H9 (cell line): ENCODE results near the gene GALNT7. TPM values are rescaled to one million over a fixed set of nuclear protein-coding genes. Genes with fewer than 3 reads are reported as not detected.
"Not testable (repeated sequence)": the region's sequence is repeated elsewhere in the genome, so short reads cannot be mapped to it uniquely, and the experiment has no call there.

ENCODE experiments used
- DNase-seq: peaks from one replicate; pipeline ENCODE4 v3.0.0-alpha.2; 2017
- H2AFZ ChIP-seq: one replicate; pipeline ENCODE4 v1.6.1; 2013; ENCODE audit warnings: mild to moderate bottlenecking, low read length, control low read depth, moderate library complexity
- H2AK5ac ChIP-seq: 2 replicates; pipeline ENCODE4 v1.6.1; 2013; ENCODE audit warnings: low read length, control low read depth, mixed read lengths; ENCODE audit not compliant: insufficient read length
- H2BK120ac ChIP-seq: one replicate; pipeline ENCODE4 v1.6.1; 2013; ENCODE audit warnings: low read depth, mild to moderate bottlenecking, low read length, control low read depth, inconsistent platforms; ENCODE audit not compliant: poor library complexity, severe bottlenecking
- H2BK12ac ChIP-seq: 2 replicates; pipeline ENCODE4 v1.6.1; 2013; ENCODE audit warnings: low read length, control low read depth, mixed read lengths, low read depth; ENCODE audit not compliant: insufficient read length
- H2BK15ac ChIP-seq: 2 replicates; pipeline ENCODE4 v1.6.1; 2013; ENCODE audit warnings: low read depth, low read length, control low read depth
- H2BK20ac ChIP-seq: one replicate; pipeline ENCODE4 v1.6.1; 2013; ENCODE audit warnings: low read depth, mild to moderate bottlenecking, low read length, control low read depth, inconsistent platforms; ENCODE audit not compliant: poor library complexity, severe bottlenecking
- H2BK5ac ChIP-seq: 2 replicates; pipeline ENCODE4 v1.6.1; 2013; ENCODE audit warnings: low read length, control low read depth, mixed read lengths; ENCODE audit not compliant: insufficient read length
- H3K14ac ChIP-seq: 2 replicates; pipeline ENCODE4 v1.6.1; 2013; ENCODE audit warnings: low read length, control low read depth; ENCODE audit not compliant: insufficient read depth
- H3K18ac ChIP-seq: 2 replicates; pipeline ENCODE4 v1.6.1; 2013; ENCODE audit warnings: low read depth, mild to moderate bottlenecking, mixed read lengths, low read length, control low read depth; ENCODE audit not compliant: insufficient read length
- H3K23ac ChIP-seq: 2 replicates; pipeline ENCODE4 v1.6.1; 2013; ENCODE audit warnings: low read length, control low read depth, mixed read lengths, low read depth; ENCODE audit not compliant: insufficient read length
- H3K23me2 ChIP-seq: 2 replicates; pipeline ENCODE4 v1.6.1; 2013; ENCODE audit warnings: low read depth, mild to moderate bottlenecking, mixed read lengths, low read length, control low read depth; ENCODE audit not compliant: insufficient read length, poor library complexity, severe bottlenecking
- H3K27ac ChIP-seq: 2 replicates; pipeline ENCODE4 v1.5.1; 2013; ENCODE audit warnings: low read length, control low read depth, mixed read lengths, low read depth; ENCODE audit not compliant: insufficient read length
- H3K27me3 ChIP-seq: 2 replicates; pipeline ENCODE4 v1.6.1; 2013; ENCODE audit warnings: low read length, control low read depth, inconsistent platforms; ENCODE audit not compliant: insufficient read depth
- H3K4ac ChIP-seq: 2 replicates; pipeline ENCODE4 v1.6.1; 2013; ENCODE audit warnings: low read depth, mild to moderate bottlenecking, control low read depth, inconsistent platforms, low read length, moderate library complexity
- H3K4me1 ChIP-seq: 2 replicates; pipeline ENCODE4 v1.6.1; 2013; ENCODE audit warnings: low read length, control low read depth, inconsistent platforms; ENCODE audit not compliant: insufficient read depth
- H3K4me2 ChIP-seq: 2 replicates; pipeline ENCODE4 v1.6.1; 2013; ENCODE audit warnings: low read length, control low read depth, mixed read lengths; ENCODE audit not compliant: insufficient read length, insufficient read depth
- H3K56ac ChIP-seq: 2 replicates; pipeline ENCODE4 v1.6.1; 2013; ENCODE audit warnings: low read depth, mild to moderate bottlenecking, mixed read lengths, low read length, control low read depth; ENCODE audit not compliant: insufficient read length
- H3K79me1 ChIP-seq: 2 replicates; pipeline ENCODE4 v1.6.1; 2013; ENCODE audit warnings: low read depth, mild to moderate bottlenecking, moderate library complexity, low read length, control low read depth, inconsistent platforms; ENCODE audit not compliant: insufficient read depth, poor library complexity, severe bottlenecking
- H3K79me2 ChIP-seq: 2 replicates; pipeline ENCODE4 v1.6.1; 2013; ENCODE audit warnings: low read length, control low read depth, inconsistent platforms; ENCODE audit not compliant: insufficient read depth
- H3K9ac ChIP-seq: 2 replicates; pipeline ENCODE4 v1.6.1; 2013; ENCODE audit warnings: low read length, control low read depth, mixed read lengths; ENCODE audit not compliant: insufficient read length; ENCODE audit errors: extremely low read depth
- H3K9me3 ChIP-seq: one replicate; pipeline ENCODE4 v1.6.1; 2013; ENCODE audit warnings: low read depth, low read length, inconsistent platforms; ENCODE audit not compliant: control insufficient read depth
- H3T11ph ChIP-seq: one replicate; pipeline ENCODE4 v1.6.1; 2013; ENCODE audit warnings: mild to moderate bottlenecking, low read length, control low read depth, inconsistent platforms
- H4K20me1 ChIP-seq: one replicate; pipeline ENCODE4 v1.6.1; 2013; ENCODE audit not compliant: control insufficient read depth, insufficient read length, insufficient read depth
- H4K5ac ChIP-seq: 2 replicates; pipeline ENCODE4 v1.6.1; 2013; ENCODE audit warnings: low read depth, mild to moderate bottlenecking, mixed read lengths, low read length, control low read depth; ENCODE audit not compliant: insufficient read length
- H4K8ac ChIP-seq: replicated peaks from 2 replicates; pipeline ENCODE4 v1.6.1; 2013; ENCODE audit warnings: low read length, control low read depth, mixed read lengths, low read depth; ENCODE audit not compliant: insufficient read length
- H4K91ac ChIP-seq: 2 replicates; pipeline ENCODE4 v1.6.1; 2013; ENCODE audit warnings: low read depth, mild to moderate bottlenecking, moderate library complexity, mixed read lengths, low read length, control low read depth; ENCODE audit not compliant: insufficient read length
- H3K27ac Mint-ChIP-seq, 3 experiments: 2 replicates in 2 of 3; 3 replicates in 1 of 3; pipeline ENCODE4 v1.8.0; 2020 to 2021; ENCODE audit warnings: mixed read lengths in 3 of 3, mild to moderate bottlenecking in 1 of 3, moderate library complexity in 1 of 3
- H3K27me3 Mint-ChIP-seq: 2 replicates; pipeline ENCODE4 v1.8.0; 2021; ENCODE audit warnings: low read depth, mild to moderate bottlenecking, moderate library complexity, mixed read lengths
- H3K36me3 Mint-ChIP-seq, 3 experiments: 2 replicates in 2 of 3; 3 replicates in 1 of 3; pipeline ENCODE4 v1.8.0; 2020 to 2021; ENCODE audit warnings: low read depth in 3 of 3, mixed read lengths in 3 of 3; ENCODE audit not compliant: insufficient read depth in 1 of 3
- H3K4me1 Mint-ChIP-seq, 2 experiments: 2 replicates each; pipeline ENCODE4 v1.8.0; 2020; ENCODE audit warnings: mixed read lengths in 2 of 2
- H3K4me3 Mint-ChIP-seq, 2 experiments: 2 replicates in 1 of 2; 3 replicates in 1 of 2; pipeline ENCODE4 v1.8.0; 2020 to 2021; ENCODE audit warnings: mild to moderate bottlenecking in 2 of 2, mixed read lengths in 2 of 2, moderate library complexity in 1 of 2
- H3K9me3 Mint-ChIP-seq, 2 experiments: 2 replicates in 1 of 2; 3 replicates in 1 of 2; pipeline ENCODE4 v1.8.0; 2020; ENCODE audit warnings: mild to moderate bottlenecking in 2 of 2, mixed read lengths in 2 of 2, moderate library complexity in 1 of 2
- WGBS: extraction: QIAGEN DNeasy Blood & Tissue Kit; methylation state at CpG from one replicate; pipeline ENCODE4 v1.1.7; 2013; ENCODE audit warnings: missing lambda C conversion rate, low lambda C conversion rate, mixed read lengths; ENCODE audit not compliant: insufficient read length; ENCODE audit errors: extremely low coverage; 5-methylcytosine and 5-hydroxymethylcytosine counted together
- total RNA-seq: library from RNA; stranded (reverse); gene quantifications from 2 replicates; pipeline ENCODE4 v1.2.1, GENCODE V29; 2021
- TF ChIP-seq, protein P1 (sequence below): fragments of 200-600 bp; sonication (generic); conservative IDR thresholded peaks from 3 replicates; pipeline ENCODE4 v1.8.0; 2021; ENCODE audit warnings: antibody characterized with exemption, mild to moderate bottlenecking

The GALNT7 gene
- total RNA-seq, 1 experiment from 2014 or later = 57.3 TPM

- no peak overlapping the region for H3K4ac ChIP-seq
- H3K79me2 ChIP-seq = peaks cover 25% of the 10 kb centered on the region; the same call in 1 of the 2 replicates
- no peak overlapping the region for H2BK15ac ChIP-seq
- no peaks in the 10 kb centered on the region for H3K9me3 ChIP-seq
- Mint-ChIP-seq H3K27ac (no peak overlapping the region), H3K4me3 (no peak overlapping the region; a peak in 1 of 5 replicates), H3K27me3 (no peaks in the 10 kb centered on the region), H3K36me3 (peaks cover 21 to 24% (median 24%) of the 10 kb centered on the region in 3 experiments), H3K4me1 (peaks cover 7 to 17% of the 10 kb centered on the region in 2 experiments), H3K9me3 (peaks cover 16 to 17% of the 10 kb centered on the region in 2 experiments)
- H2AK5ac ChIP-seq = no peak overlapping the region
- no peak overlapping the region for H4K91ac ChIP-seq
- DNase-seq = no peak
- no peak overlapping the region for H3K23ac ChIP-seq
- H2BK120ac ChIP-seq = no peak overlapping the region
- peaks cover 3% of the 10 kb centered on the region for H3K79me1 ChIP-seq
- no peak overlapping the region for H3K9ac ChIP-seq
- H2BK5ac ChIP-seq = no peak overlapping the region
- no peaks in the 10 kb centered on the region for H4K20me1 ChIP-seq
- H3K56ac ChIP-seq = no peak overlapping the region
- H4K8ac ChIP-seq = no peak overlapping the region
- H3K23me2 ChIP-seq = no peaks in the 10 kb centered on the region
- no peak overlapping the region for H4K5ac ChIP-seq
- H3K14ac ChIP-seq = no peak overlapping the region
- H2BK20ac ChIP-seq = no peak overlapping the region
- no peak overlapping the region for H3T11ph ChIP-seq
- TF ChIP-seq, protein P1, sequence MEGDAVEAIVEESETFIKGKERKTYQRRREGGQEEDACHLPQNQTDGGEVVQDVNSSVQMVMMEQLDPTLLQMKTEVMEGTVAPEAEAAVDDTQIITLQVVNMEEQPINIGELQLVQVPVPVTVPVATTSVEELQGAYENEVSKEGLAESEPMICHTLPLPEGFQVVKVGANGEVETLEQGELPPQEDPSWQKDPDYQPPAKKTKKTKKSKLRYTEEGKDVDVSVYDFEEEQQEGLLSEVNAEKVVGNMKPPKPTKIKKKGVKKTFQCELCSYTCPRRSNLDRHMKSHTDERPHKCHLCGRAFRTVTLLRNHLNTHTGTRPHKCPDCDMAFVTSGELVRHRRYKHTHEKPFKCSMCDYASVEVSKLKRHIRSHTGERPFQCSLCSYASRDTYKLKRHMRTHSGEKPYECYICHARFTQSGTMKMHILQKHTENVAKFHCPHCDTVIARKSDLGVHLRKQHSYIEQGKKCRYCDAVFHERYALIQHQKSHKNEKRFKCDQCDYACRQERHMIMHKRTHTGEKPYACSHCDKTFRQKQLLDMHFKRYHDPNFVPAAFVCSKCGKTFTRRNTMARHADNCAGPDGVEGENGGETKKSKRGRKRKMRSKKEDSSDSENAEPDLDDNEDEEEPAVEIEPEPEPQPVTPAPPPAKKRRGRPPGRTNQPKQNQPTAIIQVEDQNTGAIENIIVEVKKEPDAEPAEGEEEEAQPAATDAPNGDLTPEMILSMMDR = no peak
- no peak overlapping the region for H3K4me2 ChIP-seq
- no peaks in the 10 kb centered on the region for H3K27me3 ChIP-seq
- no peak overlapping the region for H3K18ac ChIP-seq
- H3K27ac ChIP-seq = no peak overlapping the region
- H2BK12ac ChIP-seq = no peak overlapping the region
- no CpG with 5 or more reads among the region's 4 CpGs for WGBS
- peaks cover 4% of the 10 kb centered on the region; the same call in 1 of the 2 replicates for H3K4me1 ChIP-seq
- no peak overlapping the region for H2AFZ ChIP-seq
Observed at GRCh38 chr4:173182403-173182802, 13.8 kb downstream of the GALNT7 start.

DNA sequence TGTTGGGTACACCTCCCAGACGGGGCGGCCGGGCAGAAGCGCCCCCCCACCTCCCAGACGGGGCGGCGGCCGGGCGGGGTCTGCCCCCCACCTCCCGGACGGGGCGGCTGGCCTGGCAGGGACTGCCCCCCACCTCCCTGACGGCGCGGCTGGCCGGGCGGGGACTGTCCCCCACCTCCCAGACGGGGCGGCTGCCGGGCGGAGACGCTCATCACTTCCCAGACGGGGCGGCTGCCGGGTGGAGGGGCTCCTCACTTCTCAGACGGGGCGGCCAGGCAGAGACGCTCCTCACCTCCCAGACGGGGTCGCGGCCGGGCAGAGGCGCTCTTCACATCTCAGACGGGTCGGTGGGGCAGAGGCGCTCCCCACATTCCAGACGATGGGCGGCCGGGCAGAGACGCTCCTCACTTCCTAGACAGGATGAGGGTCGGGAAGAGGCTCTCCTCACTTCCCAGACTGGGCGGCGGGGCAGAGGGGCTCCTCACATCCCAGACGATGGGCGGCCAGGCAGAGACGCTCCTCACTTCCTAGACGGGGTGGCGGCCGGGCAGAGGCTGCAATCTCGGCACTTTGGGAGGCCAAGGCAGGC lies 15.1 kb downstream of the GALNT7 start:
- not testable (repeated sequence) for H3K14ac ChIP-seq, H3K23me2 ChIP-seq, H3T11ph ChIP-seq, H3K9ac ChIP-seq, H4K5ac ChIP-seq, H2BK120ac ChIP-seq, H3K18ac ChIP-seq, H3K27me3 Mint-ChIP-seq, H2BK20ac ChIP-seq, H3K4me2 ChIP-seq, H3K27ac ChIP-seq, H2AFZ ChIP-seq, H3K4me1 ChIP-seq, H2BK15ac ChIP-seq, H3K56ac ChIP-seq, H2AK5ac ChIP-seq, H4K91ac ChIP-seq, H4K20me1 ChIP-seq, H3K9me3 ChIP-seq, H2BK12ac ChIP-seq, H3K4ac ChIP-seq, H2BK5ac ChIP-seq, DNase-seq, H3K27me3 ChIP-seq, H4K8ac ChIP-seq, H3K79me1 ChIP-seq, H3K23ac ChIP-seq, H3K27ac Mint-ChIP-seq, H3K4me3 Mint-ChIP-seq
- no CpG with 5 or more reads among the region's 50 CpGs for WGBS
- H3K36me3 Mint-ChIP-seq = peaks cover 21 to 24% (median 24%) of the 10 kb centered on the region in 3 experiments
- peaks cover 13 to 26% of the 10 kb centered on the region in 2 experiments for H3K4me1 Mint-ChIP-seq
- peaks cover 16 to 17% of the 10 kb centered on the region in 2 experiments for H3K9me3 Mint-ChIP-seq
- peaks cover 23% of the 10 kb centered on the region; the same call in 1 of the 2 replicates for H3K79me2 ChIP-seq
